ENCODE results near the gene CNFN.

- no peak for TF ChIP-seq CTCF (IDR thresholded peaks at IDR 0.05)
- TF ChIP-seq EP300 (IDR thresholded peaks at IDR 0.05) = no peak
- no peak for TF ChIP-seq POLR2A (IDR thresholded peaks at IDR 0.05)
These were observed 1.1 kb downstream of the CNFN start for GRCh38 chr19:42388851-42389489.

Measured in ovary (tissue), 3 donors.